CD4-positive, alpha-beta T cell (primary cell): ENCODE data around the gene SMOC1. TPM values are rescaled to one million over a fixed set of nuclear protein-coding genes. Genes with fewer than 3 reads are reported as not detected.

Experiments
- ATAC-seq: fragments of 200-7000 bp; cut with Tn5 transposase; one replicate; pipeline ENCODE4 v1.10.0; 2022; ENCODE audit warnings: mild to moderate bottlenecking; ENCODE audit not compliant: poor library complexity
- CTCF ChIA-PET: fragments of 350-600 bp; sonication (Branson Sonifier 250); formaldehyde crosslinking; loops from one replicate; lab custom pipeline; 2021; ENCODE audit warnings: antibody characterized with exemption, inconsistent platforms; lab: Charles Lee
- POLR2A ChIA-PET: fragments of 350-600 bp; sonication (Branson Sonifier 250); formaldehyde crosslinking; loops from one replicate; lab custom pipeline; 2021; ENCODE audit warnings: antibody characterized with exemption, inconsistent platforms; lab: Charles Lee
- DNase-seq, 14 experiments: peaks; one replicate each; pipeline ENCODE4 v3.0.0-alpha.2; 2013 to 2020; ENCODE audit warnings: mixed read lengths in 2 of 14
- H3K27ac ChIP-seq, 2 donors: one replicate each; pipeline versions ENCODE4 v1.5.1 to v1.7.0; 2013; ENCODE audit warnings: low read length in 2 of 2, low read depth in 1 of 2, mild to moderate bottlenecking in 1 of 2
- H3K27me3 ChIP-seq, 2 experiments: 1 replicate in 1 of 2; 2 replicates in 1 of 2; pipeline versions ENCODE4 v1.6.1 to v1.7.0; 2013; ENCODE audit warnings: low read length in 2 of 2, control low read depth in 1 of 2, mild to moderate bottlenecking in 1 of 2, moderate library complexity in 1 of 2; ENCODE audit not compliant: insufficient read depth in 2 of 2, control insufficient read depth in 1 of 2
- H3K36me3 ChIP-seq: one replicate; pipeline ENCODE4 v1.6.1; 2013; ENCODE audit warnings: low read length, control low read depth; ENCODE audit not compliant: insufficient read depth
- H3K4me1 ChIP-seq: one replicate; pipeline ENCODE4 v1.6.1; 2013; ENCODE audit warnings: low read length, control low read depth; ENCODE audit not compliant: insufficient read depth
- H3K4me3 ChIP-seq: one replicate; pipeline ENCODE4 v1.5.1; 2013; ENCODE audit warnings: mild to moderate bottlenecking, low read length, moderate library complexity
- H3K9me3 ChIP-seq, 2 experiments: 1 replicate in 1 of 2; 2 replicates in 1 of 2; pipeline versions ENCODE4 v1.6.1 to v1.7.0; 2013; ENCODE audit warnings: low read length in 2 of 2, mild to moderate bottlenecking in 2 of 2, control low read depth in 1 of 2, moderate library complexity in 1 of 2; ENCODE audit not compliant: control insufficient read depth in 1 of 2, insufficient read depth in 1 of 2
- H3K27ac Mint-ChIP-seq: one replicate; pipeline ENCODE4 v1.8.0; 2020; ENCODE audit warnings: mixed read lengths
- H3K27me3 Mint-ChIP-seq: one replicate; pipeline ENCODE4 v1.8.0; 2021; ENCODE audit warnings: mixed read lengths
- H3K36me3 Mint-ChIP-seq: one replicate; pipeline ENCODE4 v1.8.0; 2021; ENCODE audit warnings: low read depth, mixed read lengths
- H3K4me1 Mint-ChIP-seq: one replicate; pipeline ENCODE4 v1.8.0; 2021; ENCODE audit warnings: low read depth, mixed read lengths
- H3K4me3 Mint-ChIP-seq: one replicate; pipeline ENCODE4 v1.8.0; 2020; ENCODE audit warnings: mild to moderate bottlenecking, mixed read lengths
- H3K9me3 Mint-ChIP-seq: one replicate; pipeline ENCODE4 v1.8.0; 2020; ENCODE audit warnings: mixed read lengths
- intact Hi-C, 2 experiments: fragments of 100-400 bp; cut with DNase I in 1 of 2; cut with micrococcal nuclease in 1 of 2; formaldehyde crosslinking; loops; one replicate each; pipeline versions ENCODE4 v1.15.1 to v1.9.0; 2023 to 2025; cut with DNase I, micrococcal nuclease
- total RNA-seq, 174 experiments: library from RNA in 2 of 174; stranded (reverse) in 2 of 174; gene quantifications; one replicate each; pipeline ENCODE4 v1.2.3 and lab custom pipeline; 2021 to 2026
- TF ChIP-seq, protein P1 (sequence below): fragments of 200-600 bp; IDR thresholded peaks from one replicate; pipeline ENCODE4 v1.8.0; 2022; ENCODE audit warnings: antibody characterized with exemption, mild to moderate bottlenecking

Gene SMOC1
- total RNA-seq, 2 experiments from 2014 or later, result not detected

DNA sequence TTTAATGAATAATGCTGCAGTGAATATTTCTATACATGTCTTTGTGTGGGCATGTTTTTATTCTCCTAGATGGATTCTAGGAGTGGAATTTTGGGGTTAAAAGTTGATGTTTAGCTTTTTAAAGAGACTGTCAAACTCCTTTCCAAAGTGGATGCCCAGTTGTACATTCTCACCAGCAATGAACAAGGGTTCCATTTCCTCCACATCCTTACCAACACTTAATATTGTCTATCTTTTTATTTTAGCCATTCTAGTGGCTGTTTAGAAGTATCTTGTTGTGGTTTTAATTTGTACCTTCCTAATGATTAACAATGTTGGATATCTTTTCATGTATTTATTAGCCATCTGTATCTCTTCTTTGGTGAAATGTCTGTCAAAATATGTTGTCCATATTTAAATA lies 109.8 kb downstream of the SMOC1 start:
- Mint-ChIP-seq H3K9me3 (peaks cover 1% of the 10 kb centered on the region), H3K27ac (no peak overlapping the region), H3K36me3 (no peaks in the 10 kb centered on the region), H3K4me3 (no peak overlapping the region), H3K27me3 (peaks cover 18% of the 10 kb centered on the region), H3K4me1 (no peaks in the 10 kb centered on the region)
- H3K36me3 ChIP-seq, result no peaks in the 10 kb centered on the region
- no peaks in the 10 kb centered on the region for H3K4me1 ChIP-seq
- TF ChIP-seq, protein P1, sequence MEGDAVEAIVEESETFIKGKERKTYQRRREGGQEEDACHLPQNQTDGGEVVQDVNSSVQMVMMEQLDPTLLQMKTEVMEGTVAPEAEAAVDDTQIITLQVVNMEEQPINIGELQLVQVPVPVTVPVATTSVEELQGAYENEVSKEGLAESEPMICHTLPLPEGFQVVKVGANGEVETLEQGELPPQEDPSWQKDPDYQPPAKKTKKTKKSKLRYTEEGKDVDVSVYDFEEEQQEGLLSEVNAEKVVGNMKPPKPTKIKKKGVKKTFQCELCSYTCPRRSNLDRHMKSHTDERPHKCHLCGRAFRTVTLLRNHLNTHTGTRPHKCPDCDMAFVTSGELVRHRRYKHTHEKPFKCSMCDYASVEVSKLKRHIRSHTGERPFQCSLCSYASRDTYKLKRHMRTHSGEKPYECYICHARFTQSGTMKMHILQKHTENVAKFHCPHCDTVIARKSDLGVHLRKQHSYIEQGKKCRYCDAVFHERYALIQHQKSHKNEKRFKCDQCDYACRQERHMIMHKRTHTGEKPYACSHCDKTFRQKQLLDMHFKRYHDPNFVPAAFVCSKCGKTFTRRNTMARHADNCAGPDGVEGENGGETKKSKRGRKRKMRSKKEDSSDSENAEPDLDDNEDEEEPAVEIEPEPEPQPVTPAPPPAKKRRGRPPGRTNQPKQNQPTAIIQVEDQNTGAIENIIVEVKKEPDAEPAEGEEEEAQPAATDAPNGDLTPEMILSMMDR, result no peak
- no peak overlapping the region for H3K4me3 ChIP-seq
- ChIA-PET CTCF (no interaction called here), POLR2A (no interaction called here)
- intact Hi-C loops, result no loop called here
- H3K27ac ChIP-seq, result no peak overlapping the region
- ATAC-seq (no peak), DNase-seq (no peak)
- no peaks in the 10 kb centered on the region for H3K9me3 ChIP-seq
- peaks cover 0 to 6% of the 10 kb centered on the region in 2 experiments for H3K27me3 ChIP-seq

DNA sequence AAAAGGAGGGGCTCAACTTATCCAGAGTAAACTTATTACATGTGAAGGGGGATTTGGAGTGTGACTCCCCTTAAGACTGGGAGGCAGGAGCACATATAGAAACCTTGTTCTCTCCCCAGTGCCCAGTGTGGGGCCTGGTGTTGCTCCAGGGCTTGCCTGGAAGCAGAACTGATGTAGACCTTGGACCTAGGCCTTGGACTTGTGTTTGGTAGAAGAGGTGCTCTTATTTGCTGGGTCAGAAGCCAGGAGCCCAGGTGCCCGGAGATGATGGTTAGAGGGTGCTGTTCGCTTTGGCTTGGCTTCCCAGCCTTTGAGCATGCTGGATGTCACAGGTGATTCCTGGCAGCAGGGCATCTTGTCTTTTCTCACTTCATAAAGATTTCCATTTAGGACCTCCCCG lies 110.4 kb downstream of the SMOC1 start:
- no peaks in the 10 kb centered on the region for H3K9me3 ChIP-seq

DNA sequence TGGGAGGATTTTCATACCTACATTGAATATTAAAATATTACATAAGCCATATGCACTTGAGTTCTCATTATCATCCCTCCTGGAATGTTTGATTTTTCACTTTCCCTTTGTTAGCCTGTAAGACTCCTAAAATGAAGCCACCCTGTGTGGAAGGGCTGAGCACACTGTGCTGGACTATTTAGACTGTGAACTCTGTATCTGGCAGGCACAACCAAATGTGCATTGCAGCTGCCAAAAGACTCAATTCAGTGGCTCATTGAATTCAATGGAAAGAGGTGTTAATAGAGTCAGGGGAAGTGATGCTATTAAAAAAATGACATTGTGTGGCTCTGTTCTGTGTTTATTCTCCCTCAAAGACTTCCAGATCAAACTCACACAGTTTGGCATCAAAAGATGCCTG lies 111.1 kb downstream of the SMOC1 start:
- DNase-seq (no peak), ATAC-seq (no peak)
- H3K27me3 Mint-ChIP-seq, result peaks cover 20% of the 10 kb centered on the region
- no peaks in the 10 kb centered on the region for H3K9me3 ChIP-seq
- H3K27me3 ChIP-seq, result peaks cover 0 to 6% of the 10 kb centered on the region in 2 experiments
- ChIA-PET CTCF (no interaction called here), POLR2A (no interaction called here)
- TF ChIP-seq, protein P1, result no peak
- no peaks in the 10 kb centered on the region for H3K36me3 Mint-ChIP-seq
- intact Hi-C loops, result no loop called here
- no peaks in the 10 kb centered on the region for H3K4me1 ChIP-seq
- no peak overlapping the region for H3K27ac Mint-ChIP-seq
- H3K4me3 Mint-ChIP-seq, result no peak overlapping the region
- no peaks in the 10 kb centered on the region for H3K4me1 Mint-ChIP-seq
- no peak overlapping the region for H3K4me3 ChIP-seq
- H3K9me3 Mint-ChIP-seq, result peaks cover 1% of the 10 kb centered on the region
- H3K36me3 ChIP-seq, result no peaks in the 10 kb centered on the region
- H3K27ac ChIP-seq, result no peak overlapping the region

More for the DNA sequence above, 110.4 kb downstream of the SMOC1 start:
- no peak overlapping the region for H3K27ac Mint-ChIP-seq
- TF ChIP-seq, protein P1, result no peak
- H3K4me3 ChIP-seq, result no peak overlapping the region
- intact Hi-C loops, result no loop called here
- no peaks in the 10 kb centered on the region for H3K36me3 ChIP-seq
- H3K4me3 Mint-ChIP-seq, result no peak overlapping the region
- H3K36me3 Mint-ChIP-seq, result no peaks in the 10 kb centered on the region
- peaks cover 0 to 6% of the 10 kb centered on the region in 2 experiments for H3K27me3 ChIP-seq
- POLR2A ChIA-PET, result no interaction called here
- H3K4me1 ChIP-seq, result no peaks in the 10 kb centered on the region
- CTCF ChIA-PET, result no interaction called here
- H3K4me1 Mint-ChIP-seq, result no peaks in the 10 kb centered on the region
- ATAC-seq (no peak), DNase-seq (no peak)
- H3K9me3 Mint-ChIP-seq, result peaks cover 1% of the 10 kb centered on the region
- H3K27me3 Mint-ChIP-seq, result peaks cover 19% of the 10 kb centered on the region
- H3K27ac ChIP-seq, result no peak overlapping the region
